K562 (cell line): ENCODE measurements around the gene FUZ. TPM values are rescaled to one million over a fixed set of nuclear protein-coding genes. Genes with fewer than 3 reads are reported as not detected.
A peak's percentile ranks its signal among the peaks of the same experiment; 100 is the strongest.

Experiments
- CEBPB ChIP-seq: fragments of 450-650 bp; IDR thresholded peaks from 2 replicates; pipeline ENCODE4 v1.6.1; 2016; ENCODE audit warnings: missing genetic modification characterization, missing compliant biosample characterization
- DDX20 ChIP-seq: fragments of 450-650 bp; IDR thresholded peaks from 2 replicates; pipeline ENCODE4 v1.6.1; 2016; ENCODE audit warnings: missing genetic modification characterization, low read depth, mild to moderate bottlenecking, missing compliant biosample characterization, moderate library complexity
- E2F3 ChIP-seq: fragments of 250-450 bp; sonication (Bioruptor Pico); IDR thresholded peaks from 2 replicates; pipeline ENCODE4 v1.4.0; 2020; ENCODE audit warnings: mild to moderate bottlenecking
- ETV5 ChIP-seq: sonication (generic); formaldehyde crosslinking; IDR thresholded peaks from 2 replicates; pipeline ENCODE4 v1.4.0; 2020; ENCODE audit warnings: low read depth, mild to moderate bottlenecking, missing genetic modification reagents
- NCOA6 ChIP-seq: fragments of 450-650 bp; IDR thresholded peaks from 2 replicates; pipeline ENCODE4 v1.6.1; 2017; ENCODE audit warnings: mild to moderate bottlenecking
- SMARCB1 ChIP-seq: IDR thresholded peaks from 2 replicates; pipeline ENCODE4 v1.6.1; 2011; ENCODE audit warnings: improper control_type of control experiment, low read depth; ENCODE audit not compliant: insufficient read length
- SRF ChIP-seq, 2 experiments: fragments of 250-450, 450-650 bp in 1 of 2; sonication (Bioruptor Pico) in 1 of 2; sonication (generic) in 1 of 2; formaldehyde crosslinking; IDR thresholded peaks; 2 replicates each; pipeline versions ENCODE4 v1.5.0 to v1.5.1; 2020 to 2022; ENCODE audit warnings: mild to moderate bottlenecking in 1 of 2, missing genetic modification reagents in 1 of 2
- TCF3 ChIP-seq: sonication (generic); formaldehyde crosslinking; IDR thresholded peaks from 2 replicates; pipeline ENCODE4 v1.4.0; 2020; ENCODE audit warnings: mild to moderate bottlenecking, missing genetic modification reagents
- polyA plus RNA-seq, 8 experiments: library from polyadenylated mRNA; depleted of rRNA in 4 of 8; stranded (reverse) in 5 of 8; unstranded in 3 of 8; fragments of >200 nt; fragmentation: Nextera tagmentation in 2 of 8; fragmentation: Illumina TruSeq in 1 of 8; extraction: Ambion mirVana in 2 of 8; extraction: Trizol in 1 of 8; gene quantifications; 2 replicates each; pipeline versions ENCODE4 v1.2.1 to v1.2.3, GENCODE V29; 2011 to 2014; ENCODE audit warnings: inconsistent platforms in 1 of 8, missing spikeins in 1 of 8
- total RNA-seq, 7 experiments: library from RNA; depleted of rRNA in 6 of 7; stranded (reverse); fragments of >200 nt in 6 of 7; fragmentation: Illumina TruSeq in 2 of 7; extraction: Trizol in 2 of 7; gene quantifications; 2 replicates each; pipeline versions ENCODE4 v1.2.1 to v1.2.3, GENCODE V29; 2011 to 2021; ENCODE audit warnings: low replicate concordance in 1 of 7
- TF ChIP-seq, protein P1 (sequence below): sonication (generic); formaldehyde crosslinking; IDR thresholded peaks from 2 replicates; pipeline ENCODE4 v1.8.1; 2023; ENCODE audit warnings: missing genetic modification reagents, mild to moderate bottlenecking, borderline replicate concordance
- TF ChIP-seq, protein P2 (sequence below), 2 experiments: fragments of 450-650 bp; IDR thresholded peaks; 2 replicates each; pipeline ENCODE4 v1.6.1; 2018; ENCODE audit warnings: mild to moderate bottlenecking in 2 of 2, low read depth in 1 of 2; ENCODE audit not compliant: partially characterized antibody in 2 of 2

The FUZ gene
- total and polyA plus RNA-seq, 9 of the 15 experiments (the other 6 are each of a cell fraction or from before 2014, with no cell fraction given): 0.17 to 7.6 (median 3.6) TPM; not detected in 1

DNA sequence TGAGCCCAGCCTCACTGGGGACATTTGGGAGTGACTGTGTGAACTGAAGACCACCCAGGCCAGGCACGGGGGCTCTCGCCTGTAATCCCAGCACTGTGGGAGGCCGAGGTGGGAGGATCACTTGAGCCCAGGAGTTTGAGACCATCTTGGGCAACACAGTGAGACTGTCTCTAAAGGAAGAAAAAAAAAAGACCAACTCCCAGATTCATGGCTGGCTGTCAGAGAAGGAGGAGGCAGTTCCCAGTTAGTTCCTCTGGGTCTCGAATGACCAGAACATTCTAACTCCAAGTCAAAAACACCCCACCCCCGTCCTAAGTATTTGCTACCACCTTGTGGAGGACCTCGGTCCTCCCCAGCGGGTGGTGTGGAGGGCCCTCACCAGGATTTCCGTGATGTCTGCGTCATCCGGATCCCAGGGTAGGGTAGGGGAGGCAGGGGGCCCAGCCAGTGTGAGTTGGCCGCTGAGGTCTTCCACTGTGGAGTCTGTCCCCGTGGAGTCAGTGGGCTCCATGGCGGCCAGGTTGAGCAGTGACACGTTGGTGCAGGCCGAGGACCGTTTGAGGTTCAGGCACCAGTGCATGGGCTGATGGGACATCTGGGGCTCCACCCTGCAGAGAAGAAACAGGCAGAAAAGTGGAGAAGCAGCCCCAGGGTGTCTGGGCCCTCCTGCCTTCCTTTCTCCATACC lies 51.3 kb downstream of the FUZ start (continued):
- TF ChIP-seq, protein P1, sequence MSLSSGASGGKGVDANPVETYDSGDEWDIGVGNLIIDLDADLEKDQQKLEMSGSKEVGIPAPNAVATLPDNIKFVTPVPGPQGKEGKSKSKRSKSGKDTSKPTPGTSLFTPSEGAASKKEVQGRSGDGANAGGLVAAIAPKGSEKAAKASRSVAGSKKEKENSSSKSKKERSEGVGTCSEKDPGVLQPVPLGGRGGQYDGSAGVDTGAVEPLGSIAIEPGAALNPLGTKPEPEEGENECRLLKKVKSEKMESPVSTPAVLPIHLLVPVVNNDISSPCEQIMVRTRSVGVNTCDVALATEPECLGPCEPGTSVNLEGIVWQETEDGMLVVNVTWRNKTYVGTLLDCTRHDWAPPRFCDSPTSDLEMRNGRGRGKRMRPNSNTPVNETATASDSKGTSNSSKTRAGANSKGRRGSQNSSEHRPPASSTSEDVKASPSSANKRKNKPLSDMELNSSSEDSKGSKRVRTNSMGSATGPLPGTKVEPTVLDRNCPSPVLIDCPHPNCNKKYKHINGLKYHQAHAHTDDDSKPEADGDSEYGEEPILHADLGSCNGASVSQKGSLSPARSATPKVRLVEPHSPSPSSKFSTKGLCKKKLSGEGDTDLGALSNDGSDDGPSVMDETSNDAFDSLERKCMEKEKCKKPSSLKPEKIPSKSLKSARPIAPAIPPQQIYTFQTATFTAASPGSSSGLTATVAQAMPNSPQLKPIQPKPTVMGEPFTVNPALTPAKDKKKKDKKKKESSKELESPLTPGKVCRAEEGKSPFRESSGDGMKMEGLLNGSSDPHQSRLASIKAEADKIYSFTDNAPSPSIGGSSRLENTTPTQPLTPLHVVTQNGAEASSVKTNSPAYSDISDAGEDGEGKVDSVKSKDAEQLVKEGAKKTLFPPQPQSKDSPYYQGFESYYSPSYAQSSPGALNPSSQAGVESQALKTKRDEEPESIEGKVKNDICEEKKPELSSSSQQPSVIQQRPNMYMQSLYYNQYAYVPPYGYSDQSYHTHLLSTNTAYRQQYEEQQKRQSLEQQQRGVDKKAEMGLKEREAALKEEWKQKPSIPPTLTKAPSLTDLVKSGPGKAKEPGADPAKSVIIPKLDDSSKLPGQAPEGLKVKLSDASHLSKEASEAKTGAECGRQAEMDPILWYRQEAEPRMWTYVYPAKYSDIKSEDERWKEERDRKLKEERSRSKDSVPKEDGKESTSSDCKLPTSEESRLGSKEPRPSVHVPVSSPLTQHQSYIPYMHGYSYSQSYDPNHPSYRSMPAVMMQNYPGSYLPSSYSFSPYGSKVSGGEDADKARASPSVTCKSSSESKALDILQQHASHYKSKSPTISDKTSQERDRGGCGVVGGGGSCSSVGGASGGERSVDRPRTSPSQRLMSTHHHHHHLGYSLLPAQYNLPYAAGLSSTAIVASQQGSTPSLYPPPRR (CRISPR knock-in tag): no peak
- TF ChIP-seq ETV5 (CRISPR knock-in tag): no peak; the same call in 1 of the 2 replicates
- TF ChIP-seq, protein P2, sequence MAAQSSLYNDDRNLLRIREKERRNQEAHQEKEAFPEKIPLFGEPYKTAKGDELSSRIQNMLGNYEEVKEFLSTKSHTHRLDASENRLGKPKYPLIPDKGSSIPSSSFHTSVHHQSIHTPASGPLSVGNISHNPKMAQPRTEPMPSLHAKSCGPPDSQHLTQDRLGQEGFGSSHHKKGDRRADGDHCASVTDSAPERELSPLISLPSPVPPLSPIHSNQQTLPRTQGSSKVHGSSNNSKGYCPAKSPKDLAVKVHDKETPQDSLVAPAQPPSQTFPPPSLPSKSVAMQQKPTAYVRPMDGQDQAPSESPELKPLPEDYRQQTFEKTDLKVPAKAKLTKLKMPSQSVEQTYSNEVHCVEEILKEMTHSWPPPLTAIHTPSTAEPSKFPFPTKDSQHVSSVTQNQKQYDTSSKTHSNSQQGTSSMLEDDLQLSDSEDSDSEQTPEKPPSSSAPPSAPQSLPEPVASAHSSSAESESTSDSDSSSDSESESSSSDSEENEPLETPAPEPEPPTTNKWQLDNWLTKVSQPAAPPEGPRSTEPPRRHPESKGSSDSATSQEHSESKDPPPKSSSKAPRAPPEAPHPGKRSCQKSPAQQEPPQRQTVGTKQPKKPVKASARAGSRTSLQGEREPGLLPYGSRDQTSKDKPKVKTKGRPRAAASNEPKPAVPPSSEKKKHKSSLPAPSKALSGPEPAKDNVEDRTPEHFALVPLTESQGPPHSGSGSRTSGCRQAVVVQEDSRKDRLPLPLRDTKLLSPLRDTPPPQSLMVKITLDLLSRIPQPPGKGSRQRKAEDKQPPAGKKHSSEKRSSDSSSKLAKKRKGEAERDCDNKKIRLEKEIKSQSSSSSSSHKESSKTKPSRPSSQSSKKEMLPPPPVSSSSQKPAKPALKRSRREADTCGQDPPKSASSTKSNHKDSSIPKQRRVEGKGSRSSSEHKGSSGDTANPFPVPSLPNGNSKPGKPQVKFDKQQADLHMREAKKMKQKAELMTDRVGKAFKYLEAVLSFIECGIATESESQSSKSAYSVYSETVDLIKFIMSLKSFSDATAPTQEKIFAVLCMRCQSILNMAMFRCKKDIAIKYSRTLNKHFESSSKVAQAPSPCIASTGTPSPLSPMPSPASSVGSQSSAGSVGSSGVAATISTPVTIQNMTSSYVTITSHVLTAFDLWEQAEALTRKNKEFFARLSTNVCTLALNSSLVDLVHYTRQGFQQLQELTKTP (IDR thresholded peaks at IDR 0.05; ENCODE audit: low read depth in 1 of 2, partially characterized antibody in 2 of 2): peak in 1 of 2 experiments; percentile 62
- TF ChIP-seq NCOA6: no peak
- TF ChIP-seq SRF (CRISPR knock-in tag; IDR thresholded peaks at IDR 0.05): no peak; a peak in 1 of 4 replicates
- no peak for TF ChIP-seq DDX20
- TF ChIP-seq E2F3 (CRISPR knock-in tag): no peak
- TF ChIP-seq SMARCB1: no peak
- 0 out of 2 replicates have a peak, but pooled peaks have one; percentile 29 for TF ChIP-seq TCF3 (CRISPR knock-in tag)
- no peak for TF ChIP-seq CEBPB (tag)
